Measurements from ENCODE around the gene TMEM222. TPM values are rescaled to one million over a fixed set of nuclear protein-coding genes. Genes with fewer than 3 reads are reported as not detected.

TMEM222 gene
- total RNA-seq, 2 experiments from 2014 or later: 22.0 to 25.4 TPM

DNA sequence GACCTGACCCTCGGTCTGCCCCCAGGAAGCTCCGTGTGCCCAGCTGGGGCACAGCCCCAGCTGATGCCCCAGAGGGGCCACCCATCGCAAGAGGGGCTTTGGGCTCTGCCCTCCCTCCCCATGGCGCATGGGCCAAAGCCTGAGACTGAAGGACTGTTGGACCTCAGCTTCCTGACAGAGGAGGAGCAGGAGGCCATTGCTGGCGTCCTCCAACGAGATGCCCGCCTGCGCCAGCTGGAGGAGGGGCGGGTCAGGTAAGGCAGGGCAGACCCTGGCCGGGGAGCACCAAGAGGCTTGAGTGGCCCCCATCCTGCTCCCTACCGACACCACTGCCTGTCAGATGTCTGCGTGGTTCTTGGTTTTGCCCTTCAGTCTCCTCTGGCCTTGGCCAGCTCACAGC lies 23.3 kb downstream of the TMEM222 start:
- DNase-seq (no peak), ATAC-seq (no peak)
- Mint-ChIP-seq H3K36me3 (ENCODE audit: low read depth) (peaks cover 24% of the 10 kb centered on the region), H3K27ac (no peak overlapping the region), H3K4me3 (no peak overlapping the region), H3K9me3 (no peaks in the 10 kb centered on the region), H3K4me1 (ENCODE audit: low read depth) (peaks cover 40% of the 10 kb centered on the region), H3K27me3 (no peaks in the 10 kb centered on the region)
- TF ChIP-seq, protein P1, sequence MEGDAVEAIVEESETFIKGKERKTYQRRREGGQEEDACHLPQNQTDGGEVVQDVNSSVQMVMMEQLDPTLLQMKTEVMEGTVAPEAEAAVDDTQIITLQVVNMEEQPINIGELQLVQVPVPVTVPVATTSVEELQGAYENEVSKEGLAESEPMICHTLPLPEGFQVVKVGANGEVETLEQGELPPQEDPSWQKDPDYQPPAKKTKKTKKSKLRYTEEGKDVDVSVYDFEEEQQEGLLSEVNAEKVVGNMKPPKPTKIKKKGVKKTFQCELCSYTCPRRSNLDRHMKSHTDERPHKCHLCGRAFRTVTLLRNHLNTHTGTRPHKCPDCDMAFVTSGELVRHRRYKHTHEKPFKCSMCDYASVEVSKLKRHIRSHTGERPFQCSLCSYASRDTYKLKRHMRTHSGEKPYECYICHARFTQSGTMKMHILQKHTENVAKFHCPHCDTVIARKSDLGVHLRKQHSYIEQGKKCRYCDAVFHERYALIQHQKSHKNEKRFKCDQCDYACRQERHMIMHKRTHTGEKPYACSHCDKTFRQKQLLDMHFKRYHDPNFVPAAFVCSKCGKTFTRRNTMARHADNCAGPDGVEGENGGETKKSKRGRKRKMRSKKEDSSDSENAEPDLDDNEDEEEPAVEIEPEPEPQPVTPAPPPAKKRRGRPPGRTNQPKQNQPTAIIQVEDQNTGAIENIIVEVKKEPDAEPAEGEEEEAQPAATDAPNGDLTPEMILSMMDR (IDR thresholded peaks at IDR 0.05): no peak
- CTCF ChIA-PET: interaction anchor here (0.7 to 8.1 kb wide), 5 partner anchors 11 to 49 kb away, joined by 3 to 91 read pairs (median 13); no protein-coding TSS in a partner anchor
- intact Hi-C loops (cut with micrococcal nuclease): loop anchor here (10.0 kb wide), 1 partner anchor 50 kb away; the partner anchor contains the start of gene GPR3
- POLR2A ChIA-PET: interaction anchor here (6.1 kb wide), 1 partner anchor 10 kb away, joined by 61 read pairs; no protein-coding TSS in a partner anchor

GRCh38 chr1:27346357-27346756 lies 24.4 kb downstream of the TMEM222 start:
- ChIA-PET CTCF (interaction anchor here (0.9 to 8.1 kb wide), 4 partner anchors 10 to 70 kb away, joined by 4 to 91 read pairs (median 9); no protein-coding TSS in a partner anchor), POLR2A (interaction anchor here (0.6 to 1.7 kb wide), 3 partner anchors 19 to 34 kb away, joined by 4 read pairs; no protein-coding TSS in a partner anchor)
- Mint-ChIP-seq H3K4me3 (no peak overlapping the region), H3K36me3 (ENCODE audit: low read depth) (peaks cover 24% of the 10 kb centered on the region), H3K27me3 (no peaks in the 10 kb centered on the region), H3K9me3 (no peaks in the 10 kb centered on the region), H3K27ac (peak overlapping the region; percentile 12), H3K4me1 (ENCODE audit: low read depth) (peaks cover 33% of the 10 kb centered on the region)
- DNase-seq: no peak
- intact Hi-C loops (cut with micrococcal nuclease): loop anchor here (10.0 kb wide), 1 partner anchor 48 kb away; the partner anchor contains the start of gene GPR3
- TF ChIP-seq, protein P1 (IDR thresholded peaks at IDR 0.05): no peak
- ATAC-seq: no peak

- ChIA-PET CTCF (interaction anchor here (0.8 to 8.1 kb wide), 5 partner anchors 9 to 51 kb away, joined by 3 to 91 read pairs (median 4); no protein-coding TSS in a partner anchor), POLR2A (interaction anchor here (0.8 to 1.7 kb wide), 3 partner anchors 10 to 35 kb away, joined by 4 read pairs; no protein-coding TSS in a partner anchor)
- Mint-ChIP-seq H3K4me3 (no peak overlapping the region), H3K27ac (no peak overlapping the region), H3K27me3 (no peaks in the 10 kb centered on the region), H3K4me1 (ENCODE audit: low read depth) (peaks cover 29% of the 10 kb centered on the region), H3K9me3 (no peaks in the 10 kb centered on the region), H3K36me3 (ENCODE audit: low read depth) (peaks cover 21% of the 10 kb centered on the region)
- intact Hi-C loops (cut with micrococcal nuclease): loop anchor here (10.0 kb wide), 1 partner anchor 48 kb away; the partner anchor contains the start of gene GPR3
- no peak for ATAC-seq
- TF ChIP-seq, protein P1 (IDR thresholded peaks at IDR 0.05): no peak
- no peak for DNase-seq
Measured at GRCh38 chr1:27346991-27347624, 25.1 kb downstream of the TMEM222 start.

DNA sequence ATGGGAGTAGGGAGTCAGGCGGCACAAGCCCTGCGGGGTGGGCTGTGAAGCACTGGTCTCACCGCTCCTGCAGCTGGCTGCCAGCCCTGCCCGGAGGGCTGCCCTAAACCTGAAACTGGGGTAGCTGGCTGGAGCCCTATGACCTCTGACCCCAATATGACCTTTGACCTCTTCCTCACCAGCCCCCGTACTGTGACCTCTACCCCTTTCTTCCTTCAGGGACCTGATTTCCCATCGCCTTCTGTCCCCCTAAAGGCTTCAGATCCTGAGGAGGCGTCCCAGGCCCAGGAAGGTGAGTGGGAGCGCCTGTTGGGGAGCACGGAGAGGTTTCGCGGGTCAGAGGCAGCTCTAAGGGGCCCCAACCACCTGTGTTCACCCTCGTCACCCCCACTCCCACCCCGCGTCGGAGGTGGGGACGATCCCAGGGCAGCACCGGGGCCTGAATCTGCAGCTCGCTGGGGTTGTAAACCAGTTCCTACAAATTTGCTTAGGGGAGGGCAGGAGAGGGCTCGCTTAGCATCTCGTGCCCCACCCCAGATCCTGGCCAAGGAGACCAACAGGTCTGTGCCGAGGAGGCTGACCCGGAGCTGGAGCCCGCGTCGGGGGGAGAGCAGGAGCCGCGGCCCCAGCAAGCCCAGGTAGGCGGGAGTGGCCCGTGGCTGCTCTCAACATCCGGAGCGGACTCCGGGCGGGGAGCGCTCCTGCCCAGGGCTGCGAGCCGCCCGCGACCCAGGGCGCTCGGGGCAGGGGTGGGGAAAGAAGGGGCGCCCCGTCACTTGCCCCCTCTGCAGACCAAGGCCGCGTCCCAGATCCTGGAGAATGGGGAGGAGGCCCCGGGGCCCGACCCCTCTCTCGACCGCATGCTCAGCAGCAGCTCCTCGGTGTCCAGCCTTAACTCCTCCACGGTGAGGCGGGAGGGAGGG lies 27.2 kb downstream of the TMEM222 start:
- ChIA-PET POLR2A (interaction anchor here (0.6 to 2.6 kb wide), 3 partner anchors 8 to 11 kb away, joined by 3 to 7 read pairs (median 4); no protein-coding TSS in a partner anchor), CTCF (interaction anchor here (0.6 to 2.9 kb wide), 4 partner anchors 9 to 355 kb away, joined by 3 to 16 read pairs (median 4); no protein-coding TSS in a partner anchor)
- no peaks in the 10 kb centered on the region for H3K27me3 Mint-ChIP-seq
- H3K36me3 Mint-ChIP-seq (ENCODE audit: low read depth): peaks cover 7% of the 10 kb centered on the region
- peak; percentile 42 for DNase-seq
- intact Hi-C loops (cut with micrococcal nuclease): loop anchor here (10.0 kb wide), 1 partner anchor 46 kb away; the partner anchor contains the start of gene GPR3
- peak; percentile 70 for ATAC-seq
- no peak overlapping the region for H3K27ac Mint-ChIP-seq
- no peaks in the 10 kb centered on the region for H3K9me3 Mint-ChIP-seq
- H3K4me1 Mint-ChIP-seq (ENCODE audit: low read depth): peaks cover 22% of the 10 kb centered on the region
- H3K4me3 Mint-ChIP-seq: peak overlapping the region; percentile 55
- TF ChIP-seq, protein P1 (IDR thresholded peaks at IDR 0.05): no peak

Measured in activated CD8-positive, alpha-beta T cell treated with anti-CD3 and anti-CD28 coated beads for 36 hours (primary cell).